Gastroesophageal sphincter (tissue), 4 donors: Measurements from ENCODE around the gene MRPS5. TPM values are rescaled to one million over a fixed set of nuclear protein-coding genes. Genes with fewer than 3 reads are reported as not detected.

Experiments used
- ATAC-seq: fragments of 150-250 bp; one replicate; pipeline ENCODE4 v1.9.1; 2016; ENCODE audit warnings: mild to moderate bottlenecking, moderate library complexity
- H3K27ac ChIP-seq, 4 donors: fragments of 200-600 bp; sonication (generic) in 3 of 4; 1 replicate in 3 of 4; 2 replicates in 1 of 4; pipeline ENCODE4 v1.5.1; 2016 to 2019
- H3K27me3 ChIP-seq: fragments of 200-600 bp; sonication (generic); one replicate; pipeline ENCODE4 v1.5.1; 2019
- H3K36me3 ChIP-seq, 2 donors: fragments of 200-600 bp; sonication (generic); one replicate each; pipeline ENCODE4 v1.5.1; 2019; ENCODE audit warnings: control low read depth in 1 of 2
- H3K4me1 ChIP-seq, 3 donors: fragments of 200-600 bp; sonication (generic); 1 replicate in 2 of 3; 2 replicates in 1 of 3; pipeline ENCODE4 v1.5.1; 2016 to 2019; ENCODE audit warnings: control low read depth in 2 of 3
- H3K4me3 ChIP-seq, 2 donors: fragments of 200-600 bp; sonication (generic); one replicate each; pipeline ENCODE4 v1.5.1; 2019; ENCODE audit warnings: mild to moderate bottlenecking in 1 of 2, moderate library complexity in 1 of 2
- H3K9me3 ChIP-seq, 3 donors: fragments of 200-600 bp; sonication (generic); one replicate each; pipeline ENCODE4 v1.5.1; 2017 to 2019; ENCODE audit warnings: control low read depth in 2 of 3
- CTCF ChIP-seq, 4 experiments: fragments of 200-600 bp in 2 of 4; fragments of 450-650 bp in 2 of 4; sonication (generic) in 1 of 4; IDR thresholded peaks; one replicate each; pipeline ENCODE4 v1.5.1; 2017 to 2019; ENCODE audit warnings: antibody characterized with exemption in 4 of 4, mild to moderate bottlenecking in 2 of 4, moderate library complexity in 2 of 4
- EP300 ChIP-seq: sonication (generic); formaldehyde crosslinking; IDR thresholded peaks from one replicate; pipeline ENCODE4 v1.6.1; 2017; ENCODE audit warnings: antibody characterized with exemption, mild to moderate bottlenecking
- POLR2A ChIP-seq, 2 donors: fragments of 450-650 bp; IDR thresholded peaks; one replicate each; pipeline ENCODE4 v1.6.1; 2017; ENCODE audit warnings: antibody characterized with exemption in 2 of 2, mild to moderate bottlenecking in 2 of 2, moderate library complexity in 1 of 2
- POLR2AphosphoS5 ChIP-seq: sonication (generic); formaldehyde crosslinking; IDR thresholded peaks from one replicate; pipeline ENCODE4 v1.6.1; 2017; ENCODE audit warnings: antibody characterized with exemption
- WGBS, 2 donors: methylation state at CpG; one replicate each; pipeline ENCODE4 v1.1.5; 2018; ENCODE audit warnings: low coverage in 1 of 2; 5-methylcytosine and 5-hydroxymethylcytosine counted together
- total RNA-seq, 4 donors: library from RNA; depleted of rRNA; stranded (reverse); fragments of >200 nt; gene quantifications; one replicate each; pipeline ENCODE4 v1.1.0, GENCODE V29; 2016

Gene MRPS5
- total RNA-seq, 4 donors from 2014 or later = 33.0 to 46.3 (median 41.3) TPM

- H3K9me3 ChIP-seq = no peaks in the 10 kb centered on the region
- WGBS, 2 donors = 49% methylated on average over 3 of the region's 44 CpGs; no CpG with 5 or more reads in 1 of the 2 donors
- H3K27ac ChIP-seq = no peak overlapping the region
- ATAC-seq = peak; percentile 77
- peaks cover 0 to 13% (median 6%) of the 10 kb centered on the region in 3 donors for H3K4me1 ChIP-seq
- no peaks in the 10 kb centered on the region for H3K36me3 ChIP-seq
- H3K27me3 ChIP-seq = peaks cover 71% of the 10 kb centered on the region
- TF ChIP-seq EP300 = no peak
- TF ChIP-seq CTCF (IDR thresholded peaks at IDR 0.05) = peak in 3 of 4 experiments; percentile 58 to 83 (median 68)
- no peak for TF ChIP-seq POLR2A (IDR thresholded peaks at IDR 0.05)
- peak overlapping the region in 1 of 2 donors; percentile 49 for H3K4me3 ChIP-seq
These were observed 44.7 kb downstream of the MRPS5 start for GRCh38 chr2:95076705-95077529.

- TF ChIP-seq POLR2A (IDR thresholded peaks at IDR 0.05) (no peak), POLR2AphosphoS5 (no peak), EP300 (no peak), CTCF (IDR thresholded peaks at IDR 0.05) (no peak)
- 60 to 84% methylated on average over 2 to 3 of the region's 8 CpGs for whole genome bisulfite sequencing, 2 donors
- no peak for ATAC-seq
- H3K27ac ChIP-seq = no peak overlapping the region
- H3K9me3 ChIP-seq = no peaks in the 10 kb centered on the region
- H3K4me1 ChIP-seq = peaks cover 0 to 13% (median 6%) of the 10 kb centered on the region in 3 donors
- no peak overlapping the region for H3K4me3 ChIP-seq
- H3K36me3 ChIP-seq = no peaks in the 10 kb centered on the region
- peaks cover 72% of the 10 kb centered on the region for H3K27me3 ChIP-seq
These were observed 46.0 kb downstream of the MRPS5 start for GRCh38 chr2:95075440-95076132.

- no peak overlapping the region for H3K27ac ChIP-seq
- peaks cover 72% of the 10 kb centered on the region for H3K27me3 ChIP-seq
- no peaks in the 10 kb centered on the region for H3K9me3 ChIP-seq
- 60 to 80% methylated on average over 3 of the region's 15 CpGs for WGBS, 2 donors
- no peak for ATAC-seq
- H3K36me3 ChIP-seq = no peaks in the 10 kb centered on the region
- peaks cover 0 to 13% (median 6%) of the 10 kb centered on the region in 3 donors for H3K4me1 ChIP-seq
- TF ChIP-seq EP300 = no peak
- no peak overlapping the region for H3K4me3 ChIP-seq
These were observed 46.8 kb downstream of the MRPS5 start for GRCh38 chr2:95074663-95075439.

GRCh38 chr2:95073856-95074662 is 47.5 kb downstream of the MRPS5 start:
- Histone ChIP-seq H3K4me3 (no peak overlapping the region), H3K27me3 (peaks cover 68% of the 10 kb centered on the region), H3K36me3 (no peaks in the 10 kb centered on the region), H3K9me3 (no peaks in the 10 kb centered on the region), H3K27ac (no peak overlapping the region), H3K4me1 (peaks cover 0 to 13% (median 6%) of the 10 kb centered on the region in 3 donors)
- TF ChIP-seq CTCF (IDR thresholded peaks at IDR 0.05) (no peak), EP300 (no peak), POLR2A (IDR thresholded peaks at IDR 0.05) (no peak), POLR2AphosphoS5 (no peak)
- no peak for ATAC-seq
- 90% methylated on average over 4 of the region's 18 CpGs; no CpG with 5 or more reads in 1 of the 2 donors for WGBS, 2 donors
